Stimulated activated CD4-positive, alpha-beta T cell treated with anti-CD3 and anti-CD28 coated beads, Interleukin-15, amount 100 ng/mL, for 1 hour (primary cell): Measurements from ENCODE around the gene TEX35.
A peak's percentile ranks its signal among the peaks of the same experiment; 100 is the strongest.

Source experiments
- DNase-seq, 2 donors: peaks; one replicate each; pipeline ENCODE4 v3.0.0-alpha.2; 2020; ENCODE audit warnings: low read depth in 1 of 2, low spot score in 1 of 2

The TEX35 gene

DNA sequence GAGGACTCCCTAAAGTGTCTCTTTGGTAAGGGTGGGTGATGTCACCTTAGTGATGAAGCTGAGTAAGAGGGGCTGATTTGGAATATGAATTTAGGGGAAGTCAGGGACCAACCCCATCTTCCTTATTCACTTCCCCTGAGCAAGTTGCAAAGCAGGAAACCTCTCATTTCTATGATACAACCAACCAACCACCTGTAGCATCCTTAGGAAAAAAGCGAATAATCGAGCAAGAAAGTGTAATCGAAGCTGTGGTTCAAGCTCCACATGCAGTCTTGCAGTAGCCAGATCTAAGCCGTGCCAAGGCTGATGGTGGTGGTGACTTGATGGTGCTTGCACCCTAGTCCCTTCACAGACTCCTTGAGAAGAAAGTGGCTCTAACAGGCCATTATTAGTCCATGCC lies 3.2 kb downstream of the TEX35 start:
- no peak for DNase-seq

DNA sequence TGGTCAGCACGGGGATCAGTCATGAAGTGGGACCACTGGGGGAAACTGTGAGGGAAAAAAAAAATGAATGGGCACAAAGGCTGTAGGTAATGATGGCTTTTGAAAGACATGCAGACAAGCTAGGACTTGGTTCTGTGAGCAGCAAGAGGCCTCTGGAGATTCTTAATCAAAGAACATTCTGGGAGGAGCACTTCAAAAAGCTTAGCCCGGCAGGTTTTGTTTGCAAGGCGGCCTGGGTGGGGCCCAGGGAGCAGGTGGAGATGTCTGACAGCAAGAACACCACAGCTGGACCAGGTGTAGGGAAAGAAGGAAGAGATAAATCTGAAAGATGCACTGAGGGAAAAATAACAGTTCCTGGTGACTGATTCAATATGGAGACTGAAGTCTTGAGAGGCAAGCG lies 6.0 kb downstream of the TEX35 start:
- DNase-seq: no peak

DNA sequence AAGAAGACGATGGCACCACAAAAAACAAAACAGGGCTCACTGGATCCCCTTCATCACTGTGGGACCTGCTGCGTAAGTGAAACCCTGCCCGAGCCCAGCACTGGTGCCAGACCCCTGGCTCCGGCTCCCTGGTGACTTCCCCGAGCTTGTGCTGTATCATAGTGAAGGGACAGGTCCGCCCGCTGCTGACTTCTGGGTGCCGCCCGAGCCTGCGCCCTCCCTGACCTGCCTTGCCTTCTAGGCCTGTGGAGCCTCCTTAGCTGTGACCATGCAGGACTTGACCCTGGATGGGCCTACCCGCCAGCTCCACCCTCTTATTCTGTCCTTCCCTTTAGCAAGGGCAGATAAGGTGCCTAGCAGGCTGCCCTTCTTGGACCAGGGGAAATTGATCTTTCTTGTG lies 7.9 kb downstream of the TEX35 start:
- no peak for DNase-seq

GRCh38 chr1:178521241-178521640 lies 8.3 kb downstream of the TEX35 start:
- no peak for DNase-seq

GRCh38 chr1:178527117-178527516 lies 14.2 kb downstream of the TEX35 start:
- no peak for DNase-seq

- DNase-seq: no peak
Observed at GRCh38 chr1:178528228-178528952, 15.5 kb downstream of the TEX35 start.

DNA sequence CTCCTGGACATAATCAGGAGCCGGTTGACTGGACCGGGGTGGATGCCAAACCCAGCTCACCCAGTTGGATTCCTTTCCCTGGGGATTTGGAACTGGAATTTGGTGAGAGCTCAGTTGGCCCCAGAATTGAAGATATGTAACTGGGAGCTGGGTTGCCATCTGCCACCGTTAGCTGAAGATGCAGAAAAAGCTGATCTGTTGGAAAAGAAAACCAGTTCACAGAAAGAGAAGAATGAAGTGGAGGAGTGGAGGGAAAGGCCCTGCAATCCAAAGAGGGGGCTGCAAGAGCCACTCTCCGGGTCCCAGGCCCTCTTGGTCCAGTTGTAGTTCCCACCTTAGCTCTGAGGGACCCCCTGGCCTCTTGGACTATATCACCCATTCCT lies 16.0 kb downstream of the TEX35 start:
- DNase-seq: no peak

- DNase-seq: no peak
Observed at GRCh38 chr1:178529364-178530036, 16.6 kb downstream of the TEX35 start.

GRCh38 chr1:178530037-178530402 lies 17.1 kb downstream of the TEX35 start:
- DNase-seq: no peak

- no peak for DNase-seq
Observed at GRCh38 chr1:178530502-178530901, 17.6 kb downstream of the TEX35 start.

DNA sequence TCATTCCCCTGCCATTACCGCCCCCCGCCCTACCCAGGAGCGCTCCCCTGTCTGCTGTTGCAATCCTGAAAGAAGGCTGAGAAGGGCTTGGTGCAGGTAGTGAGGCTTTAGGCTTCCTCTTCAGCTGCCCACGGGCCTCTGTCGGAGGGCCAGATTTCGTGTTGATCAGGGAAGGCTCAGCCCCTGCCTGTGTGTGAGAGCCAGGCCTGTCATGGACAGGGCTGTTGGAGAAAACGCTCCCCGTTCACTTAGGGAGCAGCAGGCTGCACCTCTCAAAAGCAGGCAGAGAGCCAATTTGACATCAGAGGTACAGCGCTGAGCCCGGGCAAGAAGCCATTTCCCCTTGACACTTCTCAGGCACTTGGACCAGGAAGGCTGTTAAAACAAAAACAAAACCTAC lies 19.0 kb downstream of the TEX35 start:
- DNase-seq: no peak

GRCh38 chr1:178532392-178532791 lies 19.5 kb downstream of the TEX35 start:
- peak; percentile 45 to 59 for DNase-seq

- DNase-seq: no peak
Observed at GRCh38 chr1:178533121-178533946, 20.4 kb downstream of the TEX35 start.

GRCh38 chr1:178534137-178534868 lies 21.4 kb downstream of the TEX35 start:
- no peak for DNase-seq

DNA sequence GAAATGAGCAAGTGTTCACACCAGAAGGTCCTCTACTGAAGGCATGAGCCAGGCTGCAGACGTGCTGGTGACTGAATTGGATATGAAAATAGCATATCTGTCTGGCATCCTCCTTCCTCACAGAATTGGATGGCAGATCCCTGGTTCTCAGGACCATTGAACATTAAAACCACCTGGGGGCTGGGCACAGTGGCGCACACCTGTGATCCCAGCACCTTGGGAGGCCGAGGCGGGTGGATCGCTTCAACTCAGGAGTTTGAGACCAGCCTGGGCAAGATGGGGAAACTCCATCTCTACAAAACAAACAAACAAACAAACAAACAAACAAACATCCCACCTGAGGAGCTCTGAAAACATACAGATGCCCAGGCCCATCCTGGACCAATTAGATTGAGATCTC lies 23.4 kb downstream of the TEX35 start:
- DNase-seq: no peak

DNA sequence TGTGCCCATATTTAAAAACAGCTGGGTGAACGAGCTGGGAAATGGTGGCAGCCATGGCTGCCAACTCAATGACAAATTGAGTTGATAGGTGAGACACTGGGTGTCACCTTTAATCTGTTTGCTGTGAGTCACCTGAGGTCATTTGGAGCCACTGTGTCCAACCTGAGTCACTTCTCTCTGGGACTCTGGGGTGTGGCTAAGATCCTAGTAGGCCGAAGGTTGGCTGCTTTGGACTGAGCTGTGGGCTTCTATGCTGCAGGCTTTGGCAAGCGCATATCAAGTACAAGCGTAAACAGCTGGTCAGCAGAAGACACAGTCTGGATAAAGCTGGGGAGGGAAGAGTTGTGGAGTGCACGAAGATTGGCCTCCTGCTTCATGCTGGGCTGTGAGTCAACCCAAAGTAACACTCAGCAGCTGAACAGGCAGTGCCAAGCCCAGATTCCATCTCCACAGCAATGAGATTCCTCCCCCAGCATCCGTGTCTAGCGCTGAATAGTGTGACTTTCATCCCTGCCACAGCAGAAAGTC lies 24.0 kb downstream of the TEX35 start:
- no peak for DNase-seq

DNA sequence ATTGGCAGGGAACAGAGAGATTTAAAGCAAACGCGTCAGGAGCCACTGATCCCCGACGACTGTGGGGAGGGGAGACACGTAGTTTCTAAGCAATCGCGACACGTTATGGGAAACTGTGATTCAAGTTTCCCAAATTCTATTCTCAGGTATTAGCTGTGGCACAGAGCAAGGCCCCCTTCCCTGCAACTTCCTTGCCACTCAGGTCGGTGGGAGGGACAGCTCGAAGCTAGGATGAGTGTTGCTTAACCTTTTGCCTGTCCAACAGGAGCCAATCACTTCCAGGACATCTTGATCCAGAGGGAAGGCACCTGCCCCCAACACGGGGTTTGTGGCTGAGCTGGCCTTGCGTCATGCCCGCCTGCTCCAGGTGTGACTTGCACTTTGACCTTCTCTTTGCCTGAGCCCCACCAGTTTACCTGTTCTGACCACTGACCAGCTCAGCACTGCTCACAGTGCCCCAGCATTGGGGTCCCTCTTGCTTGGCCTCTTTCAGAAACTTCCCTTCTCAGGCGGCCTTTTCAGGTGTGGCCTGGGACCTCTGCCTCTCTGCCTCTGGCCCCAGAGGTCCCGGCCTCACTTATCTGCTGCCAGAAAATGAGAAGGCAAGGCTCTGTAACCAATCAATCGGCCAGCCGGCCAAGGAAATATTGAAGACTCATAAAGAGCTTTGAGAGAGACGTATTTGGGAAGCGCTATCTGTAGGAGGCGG lies 24.6 kb downstream of the TEX35 start:
- DNase-seq: no peak

DNA sequence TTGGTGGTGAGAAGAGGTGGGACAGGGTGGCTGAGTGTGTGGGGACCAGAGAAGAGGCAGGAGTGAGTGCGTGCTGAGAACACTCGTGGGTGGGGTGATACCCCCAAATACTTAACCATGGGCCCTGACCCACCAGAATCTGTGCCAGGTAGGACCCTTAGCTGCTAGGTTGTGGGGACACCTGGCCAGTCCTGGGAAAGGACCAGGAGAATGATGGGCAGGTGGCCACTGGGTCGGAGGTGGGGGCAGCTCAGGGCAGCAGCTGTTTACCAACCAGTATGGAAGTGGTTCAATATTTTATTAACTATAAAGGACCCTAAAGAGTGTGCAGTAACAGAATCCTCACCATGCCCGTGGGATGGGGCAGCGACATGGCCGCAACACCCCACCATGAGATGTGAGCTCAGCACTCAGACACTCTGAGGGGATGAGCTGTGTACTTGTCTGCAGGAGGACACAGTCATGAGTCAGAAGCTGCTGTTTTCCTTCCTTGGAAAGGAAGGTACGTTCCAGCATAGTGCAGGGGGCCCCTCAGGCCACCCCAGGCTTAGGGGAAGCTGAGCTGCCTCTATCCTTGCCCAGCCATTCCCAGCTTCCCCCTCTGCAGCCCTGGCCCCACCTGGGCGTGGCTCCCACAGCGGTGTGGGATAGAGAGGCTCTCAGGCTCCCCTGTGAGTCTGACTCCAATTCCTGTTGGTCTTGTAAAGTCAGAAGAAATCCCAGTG lies 25.4 kb downstream of the TEX35 start:
- no peak for DNase-seq

GRCh38 chr1:178539291-178539690 lies 26.4 kb downstream of the TEX35 start:
- no peak for DNase-seq

GRCh38 chr1:178540204-178540603 lies 27.3 kb downstream of the TEX35 start:
- DNase-seq: no peak
